OCI-LY3 (cell line): ENCODE data around the gene SYNPO.

Experiments
- CTCF ChIP-seq: fragments of 200-600, 300-600 bp; sonication (generic); IDR thresholded peaks from 2 replicates; pipeline ENCODE4 v1.5.1; 2014; ENCODE audit warnings: antibody characterized with exemption, low read length, low read depth
- EZH2phosphoT487 ChIP-seq: fragments of 200-600 bp; shearing (Covaris generic); IDR thresholded peaks from 2 replicates; pipeline ENCODE4 v1.6.1; 2018; ENCODE audit warnings: antibody characterized with exemption, mixed run types, low read depth

DNA sequence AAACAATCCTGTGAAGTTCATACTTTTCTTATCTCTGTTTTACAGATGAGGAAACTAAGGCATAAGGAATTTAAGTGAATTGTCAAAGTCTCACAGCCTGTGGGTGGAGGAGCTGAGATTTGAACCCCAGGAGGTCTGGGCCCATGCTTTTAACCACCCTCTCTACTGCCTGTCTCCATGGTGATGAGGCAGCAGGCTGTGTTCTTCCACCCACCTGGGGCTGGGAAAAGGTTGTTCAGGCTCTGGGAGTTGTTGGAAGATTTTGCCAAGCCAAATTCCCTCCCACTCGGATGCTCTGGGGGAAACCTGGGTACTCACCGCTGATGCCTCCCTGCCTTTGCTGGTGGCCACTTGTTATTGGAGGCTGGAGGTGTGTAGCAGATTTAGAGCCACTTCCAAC lies 18.3 kb upstream of the SYNPO start:
- TF ChIP-seq CTCF (no peak), EZH2phosphoT487 (no peak)
